T-cell (primary cell): ENCODE data around the gene KDM8. TPM values are rescaled to one million over a fixed set of nuclear protein-coding genes. Genes with fewer than 3 reads are reported as not detected.

Experiments
- ATAC-seq, 4 experiments: fragments of 200-7000 bp in 3 of 4; fragments of 150-1000 bp in 1 of 4; cut with Tn5 transposase; replicated peaks in 1 of 4; 1 replicate in 3 of 4; 2 replicates in 1 of 4; pipeline ENCODE4 v1.10.0; 2021; ENCODE audit warnings: moderate library complexity in 3 of 4, mild to moderate bottlenecking in 2 of 4, moderate number of reproducible peaks in 1 of 4
- CTCF ChIA-PET, 2 donors: fragments of 300-600 bp; sonication (Branson Sonifier 250); formaldehyde crosslinking; loops; one replicate each; lab custom pipeline; 2022; ENCODE audit warnings: antibody characterized with exemption in 2 of 2; lab: Charles Lee
- POLR2A ChIA-PET, 2 donors: fragments of 300-600 bp; sonication (Branson Sonifier 250); formaldehyde crosslinking; loops; one replicate each; lab custom pipeline; 2022; ENCODE audit warnings: antibody characterized with exemption in 2 of 2; lab: Charles Lee
- DNase-seq, 35 experiments: peaks; one replicate each; pipeline versions ENCODE4 v3.0.0 to v3.0.0-alpha.2; 2013 to 2023
- H3K27ac ChIP-seq: one replicate; pipeline ENCODE4 v1.5.1; 2013; ENCODE audit warnings: low read length
- H3K27me3 ChIP-seq, 2 experiments: replicated peaks in 1 of 2; 1 replicate in 1 of 2; 2 replicates in 1 of 2; pipeline versions ENCODE4 v1.6.1 to v1.7.0; 2013; ENCODE audit warnings: low read length in 1 of 2, mixed read lengths in 1 of 2; ENCODE audit not compliant: control insufficient read depth in 2 of 2, insufficient read depth in 2 of 2; ENCODE audit errors: extremely low read depth in 1 of 2
- H3K36me3 ChIP-seq, 2 donors: 1 replicate in 1 of 2; 2 replicates in 1 of 2; pipeline versions ENCODE4 v1.6.1 to v1.7.0; 2013; ENCODE audit warnings: low read length in 1 of 2; ENCODE audit not compliant: control insufficient read depth in 2 of 2, insufficient read depth in 1 of 2; ENCODE audit errors: extremely low read depth in 1 of 2
- H3K4me1 ChIP-seq, 2 experiments: 1 replicate in 1 of 2; 2 replicates in 1 of 2; pipeline versions ENCODE4 v1.6.1 to v1.7.0; 2013; ENCODE audit warnings: low read length in 2 of 2, mixed read lengths in 1 of 2; ENCODE audit not compliant: insufficient read depth in 2 of 2, control insufficient read depth in 1 of 2; ENCODE audit errors: extremely low read depth in 1 of 2
- H3K4me3 ChIP-seq, 2 donors: 1 replicate in 1 of 2; 2 replicates in 1 of 2; pipeline versions ENCODE4 v1.5.1 to v1.7.0; 2013; ENCODE audit warnings: mild to moderate bottlenecking in 2 of 2, low read length in 1 of 2, moderate library complexity in 1 of 2; ENCODE audit not compliant: control insufficient read depth in 1 of 2; ENCODE audit errors: extremely low read depth in 1 of 2
- H3K9me3 ChIP-seq: 2 replicates; pipeline ENCODE4 v1.7.0; 2013
- H3K27ac Mint-ChIP-seq, 2 donors: one replicate each; pipeline ENCODE4 v1.8.0; 2020 to 2021; ENCODE audit warnings: mild to moderate bottlenecking in 2 of 2, mixed read lengths in 2 of 2
- H3K27me3 Mint-ChIP-seq, 2 donors: one replicate each; pipeline ENCODE4 v1.8.0; 2021 to 2022; ENCODE audit warnings: mixed read lengths in 2 of 2
- H3K36me3 Mint-ChIP-seq: one replicate; pipeline ENCODE4 v1.8.0; 2021; ENCODE audit warnings: mixed read lengths
- H3K4me1 Mint-ChIP-seq, 3 donors: one replicate each; pipeline ENCODE4 v1.8.0; 2020 to 2022; ENCODE audit warnings: mixed read lengths in 3 of 3, mild to moderate bottlenecking in 1 of 3
- H3K4me3 Mint-ChIP-seq, 3 donors: one replicate each; pipeline ENCODE4 v1.8.0; 2020 to 2022; ENCODE audit warnings: mild to moderate bottlenecking in 3 of 3, mixed read lengths in 3 of 3, moderate library complexity in 3 of 3
- H3K9me3 Mint-ChIP-seq, 3 donors: one replicate each; pipeline ENCODE4 v1.8.0; 2020 to 2022; ENCODE audit warnings: mixed read lengths in 3 of 3
- WGBS: methylation state at CpG from one replicate; pipeline ENCODE4 v1.1.5; 2013; ENCODE audit warnings: missing lambda C conversion rate; ENCODE audit not compliant: insufficient coverage; 5-methylcytosine and 5-hydroxymethylcytosine counted together
- total RNA-seq, 35 experiments: library from RNA in 6 of 35; stranded (reverse) in 6 of 35; fragments of 120-200 nt in 1 of 35; gene quantifications; one replicate each; pipeline versions ENCODE4 v1.2.1 to v1.2.4 and lab custom pipeline; 2013 to 2026

Gene KDM8
- total RNA-seq, 5 donors from 2014 or later (not counting 1 experiment from before 2014, with no cell fraction given): 13.4 to 25.6 (median 23.5) TPM

GRCh38 chr16:27220120-27220519 lies 16.8 kb downstream of the KDM8 start:
- Histone ChIP-seq H3K4me3 (no peak overlapping the region), H3K36me3 (peaks cover 14 to 46% of the 10 kb centered on the region in 2 donors), H3K4me1 (peaks cover 0 to under 1% of the 10 kb centered on the region in 2 experiments), H3K27me3 (no peaks in the 10 kb centered on the region), H3K9me3 (no peaks in the 10 kb centered on the region), H3K27ac (no peak overlapping the region)
- peaks cover 0 to 2% (median 2%) of the 10 kb centered on the region in 3 donors for H3K4me1 Mint-ChIP-seq
- no peaks in the 10 kb centered on the region for H3K27me3 Mint-ChIP-seq
- peaks cover 26% of the 10 kb centered on the region for H3K36me3 Mint-ChIP-seq
- ATAC-seq (no peak), DNase-seq (no peak)
- no peaks in the 10 kb centered on the region for H3K9me3 Mint-ChIP-seq
- H3K4me3 Mint-ChIP-seq: no peak overlapping the region
- ChIA-PET POLR2A (no interaction called here), CTCF (interaction anchor here in 1 of 2 donors (1.5 kb wide), 1 partner anchor 10 kb away, joined by 3 read pairs; no protein-coding TSS in a partner anchor)
- no peak overlapping the region for H3K27ac Mint-ChIP-seq
- 92% methylated on average over 6 of the region's 9 CpGs for WGBS

GRCh38 chr16:27220527-27220926 lies 17.2 kb downstream of the KDM8 start:
- no peak overlapping the region for H3K27ac ChIP-seq
- H3K4me1 ChIP-seq: peaks cover 0 to 4% of the 10 kb centered on the region in 2 experiments
- H3K27me3 ChIP-seq: no peaks in the 10 kb centered on the region
- no peak for ATAC-seq
- DNase-seq: no peak
- peaks cover 17 to 49% of the 10 kb centered on the region in 2 donors for H3K36me3 ChIP-seq
- Mint-ChIP-seq H3K36me3 (peaks cover 24% of the 10 kb centered on the region), H3K27ac (no peak overlapping the region), H3K27me3 (no peaks in the 10 kb centered on the region), H3K4me3 (no peak overlapping the region), H3K9me3 (no peaks in the 10 kb centered on the region), H3K4me1 (peaks cover 2 to 3% (median 2%) of the 10 kb centered on the region in 3 donors)
- ChIA-PET CTCF (interaction anchor here in 1 of 2 donors (1.5 kb wide), 1 partner anchor 10 kb away, joined by 3 read pairs; no protein-coding TSS in a partner anchor), POLR2A (no interaction called here)
- H3K4me3 ChIP-seq: no peak overlapping the region
- no peaks in the 10 kb centered on the region for H3K9me3 ChIP-seq
- 98% methylated on average over 8 of the region's 8 CpGs for WGBS

- peaks cover 6 to 7% (median 7%) of the 10 kb centered on the region in 3 donors for H3K4me1 Mint-ChIP-seq
- peaks cover 22 to 45% of the 10 kb centered on the region in 2 donors for H3K36me3 ChIP-seq
- no peaks in the 10 kb centered on the region for H3K27me3 Mint-ChIP-seq
- ChIA-PET CTCF (interaction anchor here in 1 of 2 donors (1.5 kb wide), 1 partner anchor 10 kb away, joined by 3 read pairs; no protein-coding TSS in a partner anchor), POLR2A (no interaction called here)
- peaks cover 20% of the 10 kb centered on the region for H3K36me3 Mint-ChIP-seq
- H3K9me3 ChIP-seq: no peaks in the 10 kb centered on the region
- no peak overlapping the region for H3K4me3 Mint-ChIP-seq
- no peaks in the 10 kb centered on the region for H3K9me3 Mint-ChIP-seq
- 97% methylated on average over 15 of the region's 16 CpGs for WGBS
- no peak overlapping the region for H3K27ac Mint-ChIP-seq
- no peak for ATAC-seq
- no peak overlapping the region for H3K4me3 ChIP-seq
- no peak for DNase-seq
- peaks cover 0 to 9% of the 10 kb centered on the region in 2 experiments for H3K4me1 ChIP-seq
- no peaks in the 10 kb centered on the region for H3K27me3 ChIP-seq
- H3K27ac ChIP-seq: no peak overlapping the region
These were observed 17.7 kb downstream of the KDM8 start for GRCh38 chr16:27220991-27221390.

- H3K36me3 Mint-ChIP-seq: peaks cover 21% of the 10 kb centered on the region
- POLR2A ChIA-PET: no interaction called here
- peaks cover 22 to 39% of the 10 kb centered on the region in 2 donors for H3K36me3 ChIP-seq
These were observed 18.4 kb downstream of the KDM8 start for GRCh38 chr16:27221576-27222248.

GRCh38 chr16:27222249-27223225 lies 19.2 kb downstream of the KDM8 start:
- Histone ChIP-seq H3K4me1 (peaks cover 0 to 25% of the 10 kb centered on the region in 2 experiments), H3K4me3 (no peak overlapping the region), H3K27ac (no peak overlapping the region), H3K36me3 (peaks cover 27 to 35% of the 10 kb centered on the region in 2 donors), H3K9me3 (no peaks in the 10 kb centered on the region), H3K27me3 (no peaks in the 10 kb centered on the region)
- WGBS: 93% methylated on average over 27 of the region's 30 CpGs
- H3K4me3 Mint-ChIP-seq: no peak overlapping the region
- DNase-seq (no peak), ATAC-seq (no peak)
- peaks cover 24% of the 10 kb centered on the region for H3K36me3 Mint-ChIP-seq
- peak overlapping the region; percentile 40 to 78 for H3K27ac Mint-ChIP-seq
- H3K4me1 Mint-ChIP-seq: peaks cover 16 to 21% (median 20%) of the 10 kb centered on the region in 3 donors
- POLR2A ChIA-PET: no interaction called here
- H3K27me3 Mint-ChIP-seq: no peaks in the 10 kb centered on the region
- CTCF ChIA-PET: interaction anchor here in 1 of 2 donors (0.6 kb wide), 1 partner anchor 52 kb away, joined by 8 read pairs; no protein-coding TSS in a partner anchor
- no peaks in the 10 kb centered on the region for H3K9me3 Mint-ChIP-seq

More at GRCh38 chr16:27221576-27222248, 18.4 kb downstream of the KDM8 start:
- Mint-ChIP-seq H3K4me1 (peaks cover 12 to 13% (median 12%) of the 10 kb centered on the region in 3 donors), H3K27me3 (no peaks in the 10 kb centered on the region), H3K4me3 (no peak overlapping the region), H3K27ac (peak overlapping the region; percentile 40 to 78), H3K9me3 (no peaks in the 10 kb centered on the region)
- H3K27me3 ChIP-seq: no peaks in the 10 kb centered on the region
- no peak for DNase-seq
- no peak for ATAC-seq
- peaks cover 0 to 16% of the 10 kb centered on the region in 2 experiments for H3K4me1 ChIP-seq
- H3K9me3 ChIP-seq: no peaks in the 10 kb centered on the region
- CTCF ChIA-PET: interaction anchor here in 1 of 2 donors (1.5 kb wide), 1 partner anchor 9 kb away, joined by 3 read pairs; no protein-coding TSS in a partner anchor
- H3K27ac ChIP-seq: no peak overlapping the region
- 92% methylated on average over 6 of the region's 8 CpGs for WGBS
- H3K4me3 ChIP-seq: no peak overlapping the region

GRCh38 chr16:27223226-27223610 lies 19.9 kb downstream of the KDM8 start:
- ATAC-seq (peak; percentile 25 to 35 (median 26)), DNase-seq (no peak)
- Mint-ChIP-seq H3K36me3 (peaks cover 24% of the 10 kb centered on the region), H3K4me3 (no peak overlapping the region), H3K4me1 (peaks cover 16 to 23% (median 21%) of the 10 kb centered on the region in 3 donors), H3K27me3 (no peaks in the 10 kb centered on the region), H3K9me3 (no peaks in the 10 kb centered on the region), H3K27ac (no peak overlapping the region)
- Histone ChIP-seq H3K9me3 (no peaks in the 10 kb centered on the region), H3K36me3 (peaks cover 27 to 30% of the 10 kb centered on the region in 2 donors), H3K27ac (no peak overlapping the region), H3K4me1 (peaks cover 0 to 29% of the 10 kb centered on the region in 2 experiments), H3K27me3 (no peaks in the 10 kb centered on the region), H3K4me3 (no peak overlapping the region)
- ChIA-PET POLR2A (no interaction called here), CTCF (no interaction called here)
- WGBS: 84% methylated on average over 7 of the region's 8 CpGs
